Tibial nerve (tissue), 4 donors: ENCODE results near the gene PLA2G15.

Experiments used
- CTCF ChIP-seq, 5 experiments: fragments of 200-600 bp in 3 of 5; fragments of 450-650 bp in 2 of 5; sonication (generic) in 3 of 5; IDR thresholded peaks; one replicate each; pipeline ENCODE4 v1.5.1; 2016 to 2019; ENCODE audit warnings: antibody characterized with exemption in 5 of 5, mild to moderate bottlenecking in 3 of 5, moderate library complexity in 2 of 5
- EP300 ChIP-seq, 2 donors: sonication (generic); formaldehyde crosslinking; IDR thresholded peaks; one replicate each; pipeline ENCODE4 v1.6.1; 2017; ENCODE audit warnings: antibody characterized with exemption in 2 of 2, mild to moderate bottlenecking in 1 of 2
- POLR2A ChIP-seq, 2 donors: fragments of 450-650 bp; IDR thresholded peaks; one replicate each; pipeline ENCODE4 v1.6.1; 2017; ENCODE audit warnings: antibody characterized with exemption in 2 of 2, mild to moderate bottlenecking in 2 of 2, moderate library complexity in 2 of 2

DNA sequence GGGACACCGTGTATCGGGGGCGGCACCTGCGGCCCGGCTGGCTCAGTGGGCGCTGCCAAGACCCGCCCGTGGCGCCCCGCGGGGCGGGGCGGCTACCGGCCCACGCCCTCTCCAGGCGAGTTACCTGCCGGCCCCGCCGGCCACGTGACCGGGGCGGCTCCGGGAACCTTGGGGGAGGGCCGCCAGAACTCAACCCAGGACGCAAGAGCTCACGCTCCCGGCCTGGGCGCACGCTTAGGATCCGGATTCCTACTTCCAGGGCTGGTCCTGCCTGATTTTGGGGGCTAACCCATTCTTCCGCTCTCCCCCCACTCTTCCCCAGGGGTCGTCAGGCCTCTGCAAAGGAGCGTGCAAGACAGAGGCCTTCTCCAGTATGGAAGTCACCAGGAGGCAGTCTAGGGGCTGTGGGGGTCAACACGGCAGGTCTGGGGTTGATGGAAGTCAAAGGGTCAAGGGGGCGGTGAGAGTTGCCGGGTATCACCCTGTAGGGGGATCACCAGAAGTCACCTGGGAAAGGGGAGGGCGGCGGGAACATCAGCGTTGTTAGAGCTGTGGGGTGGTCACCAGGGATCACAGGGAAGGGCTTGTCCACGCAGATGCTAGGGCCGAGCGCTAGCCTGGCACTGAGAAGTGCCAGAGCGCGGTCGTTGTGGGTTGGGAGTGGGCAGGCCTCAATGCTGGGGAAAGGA, 8.9 kb upstream of the PLA2G15 start:
- no peak for TF ChIP-seq CTCF (IDR thresholded peaks at IDR 0.05)
- no peak for TF ChIP-seq POLR2A (IDR thresholded peaks at IDR 0.05)
- TF ChIP-seq EP300 (IDR thresholded peaks at IDR 0.05) = no peak
